Breast epithelium (tissue), 3 donors: ENCODE measurements around the gene IL18RAP.

ENCODE experiments used
- POLR2A ChIP-seq: fragments of 450-650 bp; IDR thresholded peaks from one replicate; pipeline ENCODE4 v1.6.1; 2016; ENCODE audit warnings: antibody characterized with exemption, mild to moderate bottlenecking, moderate library complexity
- TF ChIP-seq, protein P1 (sequence below), 3 donors: fragments of 450-650 bp; IDR thresholded peaks; one replicate each; pipeline ENCODE4 v1.5.1; 2016 to 2017; ENCODE audit warnings: antibody characterized with exemption in 3 of 3, mild to moderate bottlenecking in 3 of 3, moderate library complexity in 3 of 3

DNA sequence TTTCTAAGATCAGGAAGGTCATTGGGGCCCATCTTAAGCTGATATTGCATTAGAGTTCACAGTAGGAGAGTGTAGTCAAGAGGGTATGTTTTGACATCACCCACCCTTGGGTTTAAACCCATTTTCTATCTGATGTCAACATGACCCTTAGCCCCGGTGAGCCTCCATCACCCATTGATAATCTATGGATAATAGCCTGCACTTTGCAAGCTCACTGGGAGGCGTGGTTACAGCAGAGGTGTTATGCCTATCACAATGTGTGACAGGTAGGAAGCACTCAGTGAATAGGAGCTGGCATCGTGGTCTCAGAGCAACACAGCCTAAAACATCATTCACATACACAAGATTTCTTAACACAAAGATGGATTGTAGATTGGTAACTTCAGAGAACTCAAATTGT, 21.3 kb downstream of the IL18RAP start:
- TF ChIP-seq, protein P1, sequence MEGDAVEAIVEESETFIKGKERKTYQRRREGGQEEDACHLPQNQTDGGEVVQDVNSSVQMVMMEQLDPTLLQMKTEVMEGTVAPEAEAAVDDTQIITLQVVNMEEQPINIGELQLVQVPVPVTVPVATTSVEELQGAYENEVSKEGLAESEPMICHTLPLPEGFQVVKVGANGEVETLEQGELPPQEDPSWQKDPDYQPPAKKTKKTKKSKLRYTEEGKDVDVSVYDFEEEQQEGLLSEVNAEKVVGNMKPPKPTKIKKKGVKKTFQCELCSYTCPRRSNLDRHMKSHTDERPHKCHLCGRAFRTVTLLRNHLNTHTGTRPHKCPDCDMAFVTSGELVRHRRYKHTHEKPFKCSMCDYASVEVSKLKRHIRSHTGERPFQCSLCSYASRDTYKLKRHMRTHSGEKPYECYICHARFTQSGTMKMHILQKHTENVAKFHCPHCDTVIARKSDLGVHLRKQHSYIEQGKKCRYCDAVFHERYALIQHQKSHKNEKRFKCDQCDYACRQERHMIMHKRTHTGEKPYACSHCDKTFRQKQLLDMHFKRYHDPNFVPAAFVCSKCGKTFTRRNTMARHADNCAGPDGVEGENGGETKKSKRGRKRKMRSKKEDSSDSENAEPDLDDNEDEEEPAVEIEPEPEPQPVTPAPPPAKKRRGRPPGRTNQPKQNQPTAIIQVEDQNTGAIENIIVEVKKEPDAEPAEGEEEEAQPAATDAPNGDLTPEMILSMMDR (IDR thresholded peaks at IDR 0.05), result no peak
- no peak for TF ChIP-seq POLR2A
